Peyer's patch (tissue), 4 donors: ENCODE results near the gene MSX2. TPM values are rescaled to one million over a fixed set of nuclear protein-coding genes. Genes with fewer than 3 reads are reported as not detected.

ENCODE experiments used
- DNase-seq, 3 donors: peaks; one replicate each; pipeline ENCODE4 v3.0.0-alpha.2; 2017 to 2019
- H3K27ac ChIP-seq, 4 donors: fragments of 200-600 bp; sonication (generic); one replicate each; pipeline ENCODE4 v1.5.1; 2016 to 2019
- H3K27me3 ChIP-seq, 2 donors: fragments of 200-600 bp; sonication (generic); one replicate each; pipeline ENCODE4 v1.5.1; 2019
- H3K36me3 ChIP-seq, 3 donors: fragments of 200-600 bp; sonication (generic); one replicate each; pipeline ENCODE4 v1.5.1; 2016 to 2019
- H3K4me1 ChIP-seq, 4 donors: fragments of 200-600 bp; sonication (generic); one replicate each; pipeline ENCODE4 v1.5.1; 2016 to 2019
- H3K4me3 ChIP-seq, 4 donors: fragments of 200-600 bp; sonication (generic); 1 replicate in 3 of 4; 2 replicates in 1 of 4; pipeline ENCODE4 v1.5.1; 2016 to 2019; ENCODE audit warnings: mild to moderate bottlenecking in 1 of 4
- H3K9me3 ChIP-seq, 4 donors: fragments of 200-600 bp; sonication (generic); one replicate each; pipeline ENCODE4 v1.5.1; 2016 to 2019; ENCODE audit warnings: mild to moderate bottlenecking in 1 of 4
- POLR2A ChIP-seq, 2 donors: fragments of 450-650 bp; IDR thresholded peaks; one replicate each; pipeline ENCODE4 v1.5.1; 2017; ENCODE audit warnings: antibody characterized with exemption in 2 of 2, mild to moderate bottlenecking in 2 of 2, moderate library complexity in 2 of 2
- total RNA-seq, 4 donors: library from RNA; depleted of rRNA; stranded (reverse); fragments of >200 nt; gene quantifications; one replicate each; pipeline ENCODE4 v1.1.0, GENCODE V29; 2016
- TF ChIP-seq, protein P1 (sequence below), 6 experiments: fragments of 450-650 bp in 4 of 6; fragments of 200-600 bp in 2 of 6; sonication (generic) in 1 of 6; IDR thresholded peaks; one replicate each; pipeline ENCODE4 v1.5.1; 2017 to 2019; ENCODE audit warnings: antibody characterized with exemption in 6 of 6, mild to moderate bottlenecking in 3 of 6, moderate library complexity in 1 of 6

MSX2 gene
- total RNA-seq, 4 donors from 2014 or later = 1.6 to 2.7 (median 2.1) TPM; not detected in 1

DNA sequence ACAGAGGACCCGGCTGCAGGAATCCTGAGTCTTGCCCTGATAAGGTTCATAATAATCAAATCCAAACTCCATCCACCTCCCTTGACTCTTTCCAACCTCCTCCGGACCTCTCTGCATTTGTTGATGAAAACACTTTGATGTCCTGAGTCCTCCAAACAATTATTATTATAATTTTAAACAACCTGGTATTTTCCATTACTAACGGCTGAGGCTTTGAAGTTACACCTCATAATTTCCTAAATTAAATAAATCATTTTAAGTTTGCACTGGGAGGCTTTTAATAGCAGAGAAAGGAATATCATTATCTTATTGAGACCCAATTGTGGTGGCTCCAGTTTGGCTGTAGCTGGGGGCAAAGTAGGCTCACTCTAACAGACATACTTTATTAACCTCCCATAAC, 9.5 kb downstream of the MSX2 start:
- Histone ChIP-seq H3K4me3 (no peak overlapping the region), H3K4me1 (peaks cover 0 to 8% (median 0%) of the 10 kb centered on the region in 4 donors), H3K9me3 (no peaks in the 10 kb centered on the region), H3K27ac (no peak overlapping the region), H3K36me3 (peaks cover 0 to 7% (median 0%) of the 10 kb centered on the region in 3 donors), H3K27me3 (peaks cover 0 to 6% of the 10 kb centered on the region in 2 donors)
- no peak for DNase-seq
- TF ChIP-seq, protein P1, sequence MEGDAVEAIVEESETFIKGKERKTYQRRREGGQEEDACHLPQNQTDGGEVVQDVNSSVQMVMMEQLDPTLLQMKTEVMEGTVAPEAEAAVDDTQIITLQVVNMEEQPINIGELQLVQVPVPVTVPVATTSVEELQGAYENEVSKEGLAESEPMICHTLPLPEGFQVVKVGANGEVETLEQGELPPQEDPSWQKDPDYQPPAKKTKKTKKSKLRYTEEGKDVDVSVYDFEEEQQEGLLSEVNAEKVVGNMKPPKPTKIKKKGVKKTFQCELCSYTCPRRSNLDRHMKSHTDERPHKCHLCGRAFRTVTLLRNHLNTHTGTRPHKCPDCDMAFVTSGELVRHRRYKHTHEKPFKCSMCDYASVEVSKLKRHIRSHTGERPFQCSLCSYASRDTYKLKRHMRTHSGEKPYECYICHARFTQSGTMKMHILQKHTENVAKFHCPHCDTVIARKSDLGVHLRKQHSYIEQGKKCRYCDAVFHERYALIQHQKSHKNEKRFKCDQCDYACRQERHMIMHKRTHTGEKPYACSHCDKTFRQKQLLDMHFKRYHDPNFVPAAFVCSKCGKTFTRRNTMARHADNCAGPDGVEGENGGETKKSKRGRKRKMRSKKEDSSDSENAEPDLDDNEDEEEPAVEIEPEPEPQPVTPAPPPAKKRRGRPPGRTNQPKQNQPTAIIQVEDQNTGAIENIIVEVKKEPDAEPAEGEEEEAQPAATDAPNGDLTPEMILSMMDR (IDR thresholded peaks at IDR 0.05) = no peak
- no peak for TF ChIP-seq POLR2A (IDR thresholded peaks at IDR 0.05)

DNA sequence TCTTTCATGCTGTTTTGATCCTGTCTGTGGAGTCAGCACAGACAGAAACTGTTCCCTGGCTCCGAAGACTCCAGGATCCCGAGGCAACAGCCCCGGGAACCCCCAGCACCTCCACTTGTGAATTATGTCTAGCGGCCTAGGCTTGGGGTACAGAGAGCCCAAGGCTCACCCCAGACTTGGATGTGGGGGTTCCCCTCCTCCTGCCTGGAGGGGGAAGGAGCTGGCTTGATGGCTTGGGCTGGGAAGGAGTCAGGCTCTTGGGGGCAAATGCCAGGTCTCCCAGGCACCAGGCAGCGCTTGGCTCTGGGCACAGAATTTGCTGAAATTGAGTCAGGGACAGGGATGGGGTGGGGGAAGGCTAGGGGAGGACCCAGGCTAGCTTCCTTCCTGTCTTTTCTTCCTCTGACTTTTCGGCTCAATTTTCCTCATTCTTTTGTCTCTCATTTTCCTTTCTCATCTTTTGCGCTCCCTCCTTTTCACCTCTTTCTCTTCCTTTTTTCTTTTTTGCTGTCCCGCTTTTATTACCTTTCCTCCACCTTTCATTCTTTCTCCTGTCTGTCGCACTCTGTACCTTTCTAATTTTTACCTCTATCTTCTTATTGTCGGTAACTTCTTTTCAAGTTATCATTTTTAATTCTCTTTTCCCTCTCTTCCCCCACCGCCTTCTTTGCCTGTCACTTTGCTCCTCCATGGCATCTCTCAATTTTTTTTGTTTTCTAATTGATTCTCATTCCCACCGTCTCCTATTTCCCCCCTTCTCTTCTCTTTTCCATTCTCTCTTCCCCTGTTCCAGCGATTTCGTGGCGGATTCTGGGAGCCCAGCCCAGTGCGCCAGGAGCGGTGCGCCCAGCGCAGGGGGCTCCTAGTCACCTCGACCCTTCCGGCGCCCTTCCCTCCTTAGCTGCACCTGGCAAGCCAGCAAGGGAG, 10.5 kb downstream of the MSX2 start:
- Histone ChIP-seq H3K4me1 (peaks cover 0 to 8% (median 0%) of the 10 kb centered on the region in 4 donors), H3K27ac (no peak overlapping the region), H3K4me3 (peak overlapping the region in 2 of 4 donors; percentile 21 to 36), H3K27me3 (peaks cover 0 to 6% of the 10 kb centered on the region in 2 donors), H3K36me3 (no peaks in the 10 kb centered on the region), H3K9me3 (no peaks in the 10 kb centered on the region)
- no peak for TF ChIP-seq POLR2A (IDR thresholded peaks at IDR 0.05)
- TF ChIP-seq, protein P1 (IDR thresholded peaks at IDR 0.05) = no peak
- DNase-seq = no peak

DNA sequence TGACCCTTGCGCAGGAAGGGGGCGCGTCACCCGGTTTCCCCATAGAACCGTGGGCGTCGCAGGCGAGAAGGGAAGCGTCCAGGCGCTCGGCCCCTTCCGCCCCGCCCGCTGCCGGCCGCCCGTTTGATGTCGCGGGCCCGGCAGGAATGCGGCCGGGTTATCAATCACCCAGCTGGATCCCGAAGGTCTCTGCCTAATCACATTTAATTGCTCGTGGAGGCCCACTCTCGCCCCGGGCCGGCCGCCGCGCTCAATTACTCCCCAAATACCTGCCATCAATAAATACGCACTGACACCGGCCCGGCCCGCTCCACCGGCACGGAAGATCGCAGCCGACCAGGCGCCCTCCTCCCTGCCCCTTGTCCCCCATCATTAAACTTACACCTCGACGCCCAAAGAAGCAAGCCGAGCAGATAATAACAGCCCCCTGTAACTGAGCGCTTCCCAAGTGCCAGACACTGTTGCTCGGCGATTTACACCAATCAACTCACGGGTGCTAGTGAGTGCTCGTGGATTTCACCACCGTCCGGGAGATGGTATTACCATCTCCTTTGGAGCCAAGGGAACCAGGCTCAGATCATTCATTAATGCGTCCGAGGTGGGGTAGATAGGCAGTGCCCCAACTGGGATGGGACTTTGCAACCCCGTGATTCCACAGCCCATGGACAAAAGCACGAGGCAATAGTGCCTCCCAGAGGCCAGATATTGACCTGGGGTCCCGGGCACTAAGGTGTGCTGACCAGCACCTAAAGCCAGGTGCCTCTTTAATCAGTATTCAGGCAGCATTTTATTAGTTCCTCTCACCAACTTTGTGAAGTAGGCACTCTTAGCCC, 11.3 kb downstream of the MSX2 start:
- Histone ChIP-seq H3K4me1 (peaks cover 0 to 8% (median 0%) of the 10 kb centered on the region in 4 donors), H3K9me3 (no peaks in the 10 kb centered on the region), H3K4me3 (peak overlapping the region in 2 of 4 donors; percentile 21 to 36), H3K27me3 (peaks cover 0 to 6% of the 10 kb centered on the region in 2 donors), H3K27ac (no peak overlapping the region), H3K36me3 (no peaks in the 10 kb centered on the region)
- peak in 2 of 3 donors; percentile 61 to 66 for DNase-seq
- TF ChIP-seq, protein P1 (IDR thresholded peaks at IDR 0.05) = peak in 4 of 6 experiments; percentile 9 to 78 (median 71)
- TF ChIP-seq POLR2A (IDR thresholded peaks at IDR 0.05) = no peak

DNA sequence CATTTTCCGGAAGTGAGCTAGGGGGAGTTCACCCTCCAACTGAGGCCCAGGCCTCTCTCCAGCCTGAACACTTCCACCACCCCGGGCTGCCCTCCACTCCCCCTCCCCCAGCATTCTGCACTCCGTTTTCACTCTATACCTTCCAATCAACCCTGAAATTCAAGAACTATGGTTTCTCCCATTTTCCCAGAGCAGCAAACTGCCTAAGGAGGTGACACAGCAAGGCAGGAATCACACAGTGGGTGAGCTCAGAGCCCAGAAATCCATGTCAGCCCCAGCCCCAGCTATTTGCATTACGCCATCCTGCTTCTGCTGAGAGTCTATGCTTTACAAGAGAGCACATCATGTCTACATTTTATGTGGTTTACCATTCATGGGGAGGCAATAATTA, 11.9 kb downstream of the MSX2 start:
- Histone ChIP-seq H3K27ac (no peak overlapping the region), H3K4me1 (peaks cover 0 to 8% (median 0%) of the 10 kb centered on the region in 4 donors), H3K27me3 (peaks cover 0 to 6% of the 10 kb centered on the region in 2 donors), H3K4me3 (no peak overlapping the region), H3K36me3 (no peaks in the 10 kb centered on the region), H3K9me3 (no peaks in the 10 kb centered on the region)
- TF ChIP-seq POLR2A (IDR thresholded peaks at IDR 0.05) = no peak
- TF ChIP-seq, protein P1 (IDR thresholded peaks at IDR 0.05) = no peak
- no peak for DNase-seq

DNA sequence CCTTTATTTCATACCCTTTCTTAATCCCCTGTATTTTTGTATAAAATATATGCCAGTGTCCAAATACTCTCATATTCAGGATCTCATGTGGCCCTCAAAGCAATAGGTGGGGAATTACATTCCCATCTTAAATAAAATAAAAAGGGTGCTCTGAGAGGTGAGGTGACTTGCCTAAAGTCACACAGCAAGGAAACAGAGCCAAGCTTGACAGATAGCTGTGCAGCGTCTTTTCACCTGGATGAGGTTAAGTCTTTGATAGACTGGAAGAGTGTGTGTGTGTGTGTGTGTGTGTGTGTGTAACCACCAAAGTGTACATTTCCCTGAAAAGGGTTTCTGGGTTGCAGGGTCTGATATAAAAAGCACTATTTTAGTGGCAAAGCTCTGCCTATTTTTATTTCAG, 12.4 kb downstream of the MSX2 start:
- TF ChIP-seq POLR2A (IDR thresholded peaks at IDR 0.05) = no peak
- TF ChIP-seq, protein P1 (IDR thresholded peaks at IDR 0.05) = no peak
- Histone ChIP-seq H3K27me3 (peaks cover 0 to 6% of the 10 kb centered on the region in 2 donors), H3K9me3 (no peaks in the 10 kb centered on the region), H3K36me3 (no peaks in the 10 kb centered on the region), H3K4me1 (peaks cover 0 to 8% (median 0%) of the 10 kb centered on the region in 4 donors), H3K4me3 (no peak overlapping the region), H3K27ac (no peak overlapping the region)
- DNase-seq = no peak
